Measurements from ENCODE around the gene PPP1R1B.
A peak's percentile ranks its signal among the peaks of the same experiment; 100 is the strongest.

Gene PPP1R1B

DNA sequence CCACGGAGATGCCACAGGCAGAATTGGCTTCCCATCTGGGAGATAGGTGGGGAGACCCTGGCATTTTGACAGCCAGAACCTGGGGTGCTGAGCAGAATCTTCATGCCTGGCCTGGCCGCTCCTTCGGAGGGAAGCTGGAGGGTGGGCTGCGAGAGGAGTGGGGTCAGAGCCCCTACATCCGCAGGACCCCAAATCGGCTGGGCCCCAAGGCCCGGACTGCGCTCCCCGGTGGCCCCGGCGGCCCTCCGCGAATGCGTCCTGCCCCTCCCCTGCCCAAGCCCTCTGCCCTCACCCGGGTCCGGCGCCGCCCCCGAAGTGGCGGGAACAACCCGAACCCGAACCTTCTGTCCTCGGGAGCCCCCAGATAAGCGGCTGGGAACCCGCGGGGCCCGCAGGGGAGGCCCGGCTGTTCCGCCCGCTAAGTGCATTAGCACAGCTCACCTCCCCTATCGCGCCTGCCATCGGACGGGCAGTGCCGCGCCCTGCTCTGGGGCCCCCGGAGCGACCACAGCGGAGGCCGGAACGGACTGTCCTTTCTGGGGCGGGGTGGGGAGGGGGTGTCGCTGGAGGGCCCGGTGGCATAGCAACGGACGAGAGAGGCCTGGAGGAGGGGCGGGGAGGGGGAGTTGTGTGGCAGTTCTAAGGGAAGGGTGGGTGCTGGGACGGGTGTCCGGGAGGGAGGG lies 40.7 kb downstream of the PPP1R1B start:
- DNase-seq (ENCODE audit: low read depth in 2 of 2): no peak

DNA sequence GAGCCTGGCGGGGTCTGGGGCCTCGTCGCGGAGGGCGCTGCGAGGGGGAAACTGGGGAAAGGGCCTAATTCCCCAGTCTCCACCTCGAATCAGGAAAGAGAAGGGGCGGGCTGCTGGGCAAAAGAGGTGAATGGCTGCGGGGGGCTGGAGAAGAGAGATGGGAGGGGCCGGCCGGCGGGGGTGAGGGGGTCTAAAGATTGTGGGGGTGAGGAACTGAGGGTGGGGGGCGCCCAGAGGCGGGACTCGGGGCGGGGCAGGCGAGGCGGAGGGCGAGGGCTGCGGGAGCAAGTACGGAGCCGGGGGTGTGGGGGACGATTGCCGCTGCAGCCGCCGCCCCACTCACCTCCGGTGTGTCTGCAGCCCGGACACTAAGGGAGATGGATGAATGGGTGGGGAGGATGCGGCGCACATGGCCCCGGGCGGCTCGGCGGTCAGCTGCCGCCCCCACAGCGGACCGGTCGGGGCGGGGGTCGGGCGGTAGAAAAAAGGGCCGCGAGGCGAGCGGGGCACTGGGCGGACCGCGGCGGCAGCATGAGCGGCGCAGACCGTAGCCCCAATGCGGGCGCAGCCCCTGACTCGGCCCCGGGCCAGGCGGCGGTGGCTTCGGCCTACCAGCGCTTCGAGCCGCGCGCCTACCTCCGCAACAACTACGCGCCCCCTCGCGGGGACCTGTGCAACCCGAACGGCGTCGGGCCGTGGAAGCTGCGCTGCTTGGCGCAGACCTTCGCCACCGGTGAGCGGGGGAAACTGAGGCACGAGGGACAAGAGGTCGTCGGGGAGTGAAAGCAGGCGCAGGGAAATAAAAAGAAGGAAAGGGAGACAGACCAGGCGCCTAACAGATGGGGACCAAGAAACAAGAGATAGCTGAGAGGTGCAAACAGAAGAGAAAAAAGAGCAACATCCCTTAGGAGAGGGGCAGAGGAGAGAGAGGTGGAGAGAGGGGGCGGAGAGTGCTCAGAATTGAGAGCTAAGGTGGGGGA lies 41.5 kb downstream of the PPP1R1B start, which contains the start of gene PNMT:
TSS of gene PNMT (plus strand) at position 509 of the 980 bp plus-strand sequence. CDS start at position 532, 23 bp downstream.
- DNase-seq (ENCODE audit: low read depth in 2 of 2): peak in 1 of 2 donors; percentile 40

DNA sequence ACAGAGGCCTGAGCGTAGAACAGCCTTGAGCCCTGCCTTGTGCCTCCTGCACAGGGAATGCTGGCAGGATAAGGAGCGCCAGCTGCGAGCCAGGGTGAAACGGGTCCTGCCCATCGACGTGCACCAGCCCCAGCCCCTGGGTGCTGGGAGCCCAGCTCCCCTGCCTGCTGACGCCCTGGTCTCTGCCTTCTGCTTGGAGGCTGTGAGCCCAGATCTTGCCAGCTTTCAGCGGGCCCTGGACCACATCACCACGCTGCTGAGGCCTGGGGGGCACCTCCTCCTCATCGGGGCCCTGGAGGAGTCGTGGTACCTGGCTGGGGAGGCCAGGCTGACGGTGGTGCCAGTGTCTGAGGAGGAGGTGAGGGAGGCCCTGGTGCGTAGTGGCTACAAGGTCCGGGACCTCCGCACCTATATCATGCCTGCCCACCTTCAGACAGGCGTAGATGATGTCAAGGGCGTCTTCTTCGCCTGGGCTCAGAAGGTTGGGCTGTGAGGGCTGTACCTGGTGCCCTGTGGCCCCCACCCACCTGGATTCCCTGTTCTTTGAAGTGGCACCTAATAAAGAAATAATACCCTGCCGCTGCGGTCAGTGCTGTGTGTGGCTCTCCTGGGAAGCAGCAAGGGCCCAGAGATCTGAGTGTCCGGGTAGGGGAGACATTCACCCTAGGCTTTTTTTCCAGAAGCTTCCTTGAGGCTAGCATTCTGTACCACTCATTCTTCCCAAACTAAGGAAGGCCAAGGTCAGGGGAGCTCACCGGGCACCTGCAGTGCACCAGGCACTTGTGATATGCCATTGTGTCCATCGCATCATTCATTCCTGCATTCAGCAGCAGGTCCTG lies 43.4 kb downstream of the PPP1R1B start:
- DNase-seq (ENCODE audit: low read depth in 2 of 2): no peak

DNA sequence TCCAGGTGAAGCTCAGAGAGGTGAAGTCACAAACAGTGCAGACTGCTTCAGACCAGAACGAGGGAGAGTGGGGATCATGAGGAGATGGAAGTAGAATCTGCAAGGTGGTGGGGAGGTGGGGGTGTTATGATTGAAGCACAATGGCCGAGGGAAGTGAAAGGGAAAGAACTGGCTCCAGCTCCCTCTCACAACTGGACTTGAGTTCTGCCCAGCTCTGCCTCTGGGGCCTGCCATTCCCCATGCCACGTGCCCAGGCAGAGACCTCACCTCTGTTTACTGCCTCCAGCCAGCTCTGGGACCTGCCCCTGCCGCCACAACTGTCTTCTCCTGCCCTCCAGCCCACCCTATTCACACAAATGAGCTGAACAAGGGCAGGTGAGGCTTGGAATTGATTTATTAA lies 44.0 kb downstream of the PPP1R1B start:
- no peak for DNase-seq (ENCODE audit: low read depth in 2 of 2)

DNA sequence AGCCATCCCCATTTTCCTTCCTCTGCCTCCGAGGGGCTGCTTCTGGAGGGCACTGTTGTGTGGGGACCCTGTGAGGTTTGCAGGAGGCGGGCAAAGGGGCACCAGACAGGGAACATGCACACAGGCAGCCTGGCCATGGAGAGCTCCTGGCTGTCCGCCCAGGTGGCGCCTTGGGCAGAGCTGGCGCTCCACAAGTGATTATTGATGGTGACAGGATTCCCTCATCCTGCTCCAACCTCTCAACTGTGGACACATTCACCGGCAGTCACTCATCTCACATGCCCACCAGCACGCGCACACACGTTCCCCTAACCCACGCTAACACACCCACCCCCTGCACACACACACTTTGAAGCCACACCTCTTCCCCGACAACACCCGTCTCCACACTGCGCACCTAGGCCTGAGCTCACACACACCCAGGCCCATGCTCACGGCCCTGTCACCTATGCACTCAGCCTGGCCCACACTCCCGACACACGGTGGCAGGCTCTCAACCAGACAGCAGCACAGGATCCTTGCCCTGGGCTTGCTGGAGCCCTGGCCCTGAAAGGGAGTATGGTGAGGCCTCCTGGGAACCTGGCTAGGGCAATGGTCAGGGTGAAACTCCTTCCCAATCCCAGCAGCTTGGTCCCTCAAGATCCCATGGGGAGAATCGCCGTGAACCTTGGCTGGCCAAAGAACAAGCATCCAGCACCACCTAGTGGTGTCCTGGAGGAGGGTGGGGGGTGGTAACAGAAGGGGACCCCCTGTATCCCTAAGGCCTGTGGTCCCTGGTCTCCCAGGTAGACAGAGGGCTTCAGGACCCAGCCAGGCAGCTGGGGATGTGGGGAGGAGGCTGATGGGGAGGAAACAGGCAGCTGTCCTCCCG lies 45.1 kb downstream of the PPP1R1B start:
- no peak for DNase-seq (ENCODE audit: low read depth in 2 of 2)

DNA sequence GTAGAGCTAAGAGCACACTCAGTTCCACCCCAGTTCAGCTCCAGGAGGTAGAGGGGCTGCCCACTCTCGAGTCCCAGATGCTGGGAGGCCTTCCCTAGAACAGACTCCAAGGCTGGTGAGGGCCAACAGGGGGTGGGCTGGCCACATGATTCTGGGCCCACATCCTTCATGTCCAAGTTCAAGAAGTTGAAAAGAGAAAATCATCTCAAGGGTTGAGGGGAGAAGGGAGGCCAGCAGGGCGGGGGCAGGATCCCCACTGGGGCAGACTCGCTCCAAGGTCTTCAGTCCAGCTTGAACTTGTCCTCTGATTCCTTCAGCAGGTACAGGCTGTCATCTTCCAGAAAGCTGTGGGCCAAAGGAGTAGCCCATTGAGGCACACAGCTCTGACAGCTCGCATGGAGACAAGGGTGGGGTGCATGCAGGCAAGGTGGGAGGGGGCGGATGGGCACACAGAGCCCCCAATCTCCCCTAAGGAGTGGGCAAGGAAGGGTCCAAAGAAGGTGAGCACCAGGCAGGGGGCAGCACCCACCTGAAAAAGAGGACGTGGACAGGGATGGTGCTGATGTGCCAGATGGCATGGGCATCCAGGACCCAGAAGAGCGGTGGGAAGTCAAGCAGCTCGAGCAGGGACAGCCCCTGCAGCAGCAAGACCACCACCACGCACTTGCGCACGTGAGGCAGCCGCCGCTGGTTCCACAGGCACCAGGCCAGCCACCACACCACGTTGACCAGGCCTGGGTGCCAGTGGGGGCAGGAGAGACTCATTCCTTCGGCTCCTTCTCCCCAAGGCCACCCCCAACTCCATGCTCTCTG lies 46.0 kb downstream of the PPP1R1B start:
- no peak for DNase-seq (ENCODE audit: low read depth in 2 of 2)

DNA sequence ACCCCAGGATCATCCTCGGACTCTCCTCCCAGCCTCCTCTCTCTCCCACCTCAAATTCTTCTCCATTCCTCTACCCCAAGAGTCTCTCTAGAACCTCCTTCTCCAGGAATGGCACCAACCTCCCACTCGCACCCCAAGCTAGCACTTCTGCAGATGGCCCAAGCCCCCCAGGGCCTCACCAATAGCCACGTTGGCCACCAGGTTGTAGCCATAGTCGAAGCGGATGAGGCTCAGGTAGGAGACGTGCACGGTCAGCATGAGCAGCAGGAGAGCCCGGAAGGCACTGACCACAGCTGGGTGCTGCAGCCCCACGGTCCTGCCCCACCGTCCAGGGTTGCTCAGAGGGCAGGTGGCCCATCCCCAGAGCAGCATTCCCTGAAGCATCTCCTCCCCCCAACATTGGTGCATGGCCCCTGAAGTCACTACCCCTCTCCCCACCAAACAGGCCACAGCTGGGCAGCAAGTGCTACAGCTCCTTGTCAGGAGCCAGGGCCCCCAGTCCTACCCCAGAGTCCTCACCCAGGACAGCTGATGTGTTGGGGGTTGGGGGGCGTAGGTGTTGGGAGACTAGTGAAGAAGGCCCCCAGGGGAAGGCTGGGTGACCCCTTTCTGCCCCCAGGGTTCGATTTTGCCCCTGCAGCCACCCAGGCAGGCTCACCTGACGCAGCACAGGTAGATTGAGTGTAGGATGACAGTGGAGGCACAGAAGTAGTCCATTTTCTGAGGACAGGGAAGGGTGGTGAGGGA lies 46.8 kb downstream of the PPP1R1B start:
- DNase-seq (ENCODE audit: low read depth in 2 of 2): no peak

DNA sequence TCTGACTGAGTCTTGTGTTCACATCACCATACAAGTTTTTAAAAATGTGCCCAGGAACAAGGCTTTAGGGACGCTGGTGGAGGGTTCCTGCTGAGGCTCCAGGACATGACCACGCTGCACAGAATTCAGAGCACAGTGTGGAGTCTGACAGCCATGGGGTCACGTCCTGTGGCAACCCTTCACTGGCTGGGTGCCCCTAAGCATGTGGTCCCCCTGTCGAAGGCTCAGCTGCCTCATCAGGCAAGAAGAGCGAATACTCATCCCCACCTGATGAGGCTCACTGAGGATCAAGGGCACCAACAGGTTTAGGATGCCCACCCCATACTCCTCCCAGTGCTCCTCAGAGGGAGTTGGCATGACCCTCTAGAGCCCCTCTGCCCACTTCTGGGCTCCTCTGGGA lies 47.4 kb downstream of the PPP1R1B start:
- DNase-seq (ENCODE audit: low read depth in 2 of 2): no peak

DNA sequence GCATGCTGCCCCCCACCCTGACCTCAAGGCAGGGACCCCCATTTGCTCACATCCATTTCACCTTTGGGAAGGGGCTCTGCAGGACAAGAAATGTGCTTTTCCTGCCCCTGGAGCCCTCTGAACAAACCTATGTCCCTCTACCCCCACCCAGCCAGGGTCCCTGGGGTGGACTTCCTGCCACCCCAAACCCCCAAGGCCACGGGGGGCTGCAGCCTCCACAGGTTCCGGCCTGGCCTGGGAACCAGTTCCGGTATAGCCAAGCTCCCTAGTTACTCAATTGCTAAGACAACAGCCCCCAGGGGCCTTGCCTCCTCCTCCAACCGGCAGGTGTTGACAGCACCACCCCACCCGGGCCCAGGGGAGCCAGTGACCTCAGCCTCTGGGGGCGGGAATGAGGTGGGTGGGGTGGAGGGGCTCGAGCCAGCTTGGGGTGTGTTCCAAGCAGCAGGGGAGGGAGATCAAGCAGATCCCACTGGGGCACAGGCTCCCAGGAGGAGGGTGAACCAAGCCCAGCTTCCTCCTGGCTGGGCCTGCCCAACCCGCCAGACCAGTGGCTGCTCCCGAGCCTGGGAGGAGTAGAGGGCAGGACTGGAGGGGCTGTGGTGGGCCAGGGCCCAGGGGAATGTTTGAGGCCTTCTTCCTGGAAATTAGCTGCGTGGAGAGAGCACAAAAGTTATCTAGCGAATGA lies 48.1 kb downstream of the PPP1R1B start:
- no peak for DNase-seq (ENCODE audit: low read depth in 2 of 2)

DNA sequence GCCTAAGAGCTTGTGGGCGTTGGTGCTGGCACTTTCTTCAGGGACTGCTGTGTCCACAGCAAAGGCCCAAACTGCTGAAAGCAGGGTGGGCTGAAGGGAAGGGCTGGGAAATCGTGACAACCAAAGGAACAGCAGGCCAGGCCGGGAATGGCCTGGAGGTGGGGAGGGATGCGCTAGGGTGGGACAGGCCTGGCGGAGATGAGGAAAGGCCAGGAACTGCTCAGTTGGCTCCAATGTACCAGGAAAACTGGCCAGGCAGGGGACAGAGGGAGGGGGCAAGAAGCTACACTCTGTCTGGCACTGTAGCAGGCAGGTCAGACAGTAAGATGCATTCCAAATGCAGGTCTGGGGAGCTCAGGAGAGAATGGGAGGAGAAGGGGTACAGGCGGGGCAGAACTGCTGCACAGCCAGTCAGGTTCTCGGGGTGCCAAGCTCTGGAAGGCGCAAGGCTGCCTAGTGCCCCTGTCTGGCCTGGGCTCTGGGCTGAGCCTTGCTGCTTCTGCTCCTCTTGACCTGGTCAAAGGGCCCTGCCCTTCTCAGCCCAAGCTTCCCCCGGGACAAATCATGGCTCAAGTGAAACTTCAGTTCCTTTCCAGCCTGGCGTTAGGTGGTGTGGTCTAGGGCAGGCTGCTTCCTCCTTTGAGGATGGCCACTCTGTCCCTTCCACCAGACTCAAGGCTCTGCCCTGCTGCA lies 48.8 kb downstream of the PPP1R1B start:
- DNase-seq (ENCODE audit: low read depth in 2 of 2): no peak

DNA sequence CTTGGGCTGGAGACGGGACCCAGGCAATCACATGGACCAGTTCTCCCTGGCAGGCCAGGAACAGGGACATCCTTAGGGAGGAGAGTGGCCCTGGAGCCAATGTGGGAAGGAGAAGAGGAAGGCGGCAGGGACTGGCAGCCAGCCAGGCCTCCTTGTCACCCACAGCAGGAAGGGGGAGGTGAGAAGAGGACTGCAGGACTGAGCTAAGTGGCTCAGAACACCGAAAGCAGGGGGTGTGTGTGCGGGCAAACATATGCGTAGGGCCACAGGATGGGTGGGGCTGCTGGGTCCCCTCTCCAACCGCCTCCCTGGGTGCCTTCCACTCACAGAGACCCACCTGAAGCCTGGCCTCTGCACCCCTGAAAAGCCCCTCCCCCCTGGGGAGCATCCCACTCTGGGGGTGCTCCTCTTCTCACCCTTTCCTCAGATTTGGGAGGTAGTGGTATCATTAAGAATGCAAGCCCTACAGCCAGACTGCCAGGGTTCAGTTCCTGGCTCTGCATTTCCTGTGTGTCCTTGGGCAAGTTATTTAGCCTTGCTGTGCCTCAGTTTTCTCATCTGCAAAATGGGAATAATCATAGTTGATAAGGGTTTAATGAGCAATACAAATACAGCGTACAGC lies 49.6 kb downstream of the PPP1R1B start:
- DNase-seq (ENCODE audit: low read depth in 2 of 2): peak; percentile 19 to 33

DNA sequence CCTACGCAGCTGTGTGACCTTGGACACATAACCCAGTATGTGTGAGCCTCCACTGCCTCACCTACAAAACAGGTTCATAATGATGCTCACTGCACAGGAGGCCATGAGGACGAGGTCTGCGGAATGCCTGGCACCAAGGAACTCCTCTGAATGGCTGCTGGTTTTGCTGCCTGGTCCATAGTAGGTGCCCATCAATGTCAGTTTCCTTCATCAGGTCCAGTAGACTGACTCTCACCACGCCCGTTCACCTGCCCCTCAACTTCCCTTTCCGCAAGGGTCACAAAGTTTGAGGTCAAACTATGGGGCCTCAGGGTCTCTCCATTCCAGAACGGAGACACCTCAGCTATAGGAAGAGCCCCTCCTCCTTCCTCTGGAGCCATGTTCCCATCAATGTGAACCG lies 50.3 kb downstream of the PPP1R1B start:
- no peak for DNase-seq (ENCODE audit: low read depth in 2 of 2)

DNA sequence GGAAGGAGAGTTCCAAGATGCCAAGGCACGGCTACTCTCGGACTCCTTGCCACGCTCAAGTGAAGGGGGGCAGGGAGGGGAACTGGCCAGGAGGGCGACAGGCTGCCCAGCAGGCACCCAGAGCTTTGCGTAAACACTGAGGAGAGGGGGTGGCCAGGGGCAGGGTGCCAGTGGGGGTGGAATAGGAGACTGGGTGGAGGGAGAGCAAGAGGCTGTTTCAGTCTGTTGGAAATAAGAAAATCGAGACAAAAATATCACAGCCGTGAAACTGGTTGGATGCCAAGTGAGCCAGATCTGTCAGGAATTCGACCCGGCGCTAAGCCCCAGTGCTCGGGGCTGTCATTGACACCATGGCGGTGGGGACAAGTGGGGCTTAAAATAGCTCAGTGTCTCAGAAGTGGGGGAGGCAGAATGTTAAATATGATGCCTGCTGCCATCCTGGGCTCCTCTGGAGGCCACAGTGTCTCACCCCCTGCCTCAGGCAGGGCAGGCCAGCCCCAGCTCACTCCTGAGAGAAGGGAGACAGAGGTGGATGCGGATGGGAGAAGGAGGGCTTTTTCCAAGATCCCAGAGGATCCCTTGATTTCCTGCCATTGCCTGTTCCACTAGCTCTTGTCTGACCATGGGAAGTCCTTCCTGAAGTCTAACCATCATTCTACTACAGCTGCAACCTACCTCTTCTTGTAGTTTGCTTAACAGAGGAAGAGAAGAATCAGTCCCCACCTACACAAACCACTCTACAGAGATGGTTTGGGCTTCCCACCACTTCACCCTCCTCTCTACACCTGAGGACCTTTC lies 51.0 kb downstream of the PPP1R1B start:
- DNase-seq (ENCODE audit: low read depth in 2 of 2): no peak

DNA sequence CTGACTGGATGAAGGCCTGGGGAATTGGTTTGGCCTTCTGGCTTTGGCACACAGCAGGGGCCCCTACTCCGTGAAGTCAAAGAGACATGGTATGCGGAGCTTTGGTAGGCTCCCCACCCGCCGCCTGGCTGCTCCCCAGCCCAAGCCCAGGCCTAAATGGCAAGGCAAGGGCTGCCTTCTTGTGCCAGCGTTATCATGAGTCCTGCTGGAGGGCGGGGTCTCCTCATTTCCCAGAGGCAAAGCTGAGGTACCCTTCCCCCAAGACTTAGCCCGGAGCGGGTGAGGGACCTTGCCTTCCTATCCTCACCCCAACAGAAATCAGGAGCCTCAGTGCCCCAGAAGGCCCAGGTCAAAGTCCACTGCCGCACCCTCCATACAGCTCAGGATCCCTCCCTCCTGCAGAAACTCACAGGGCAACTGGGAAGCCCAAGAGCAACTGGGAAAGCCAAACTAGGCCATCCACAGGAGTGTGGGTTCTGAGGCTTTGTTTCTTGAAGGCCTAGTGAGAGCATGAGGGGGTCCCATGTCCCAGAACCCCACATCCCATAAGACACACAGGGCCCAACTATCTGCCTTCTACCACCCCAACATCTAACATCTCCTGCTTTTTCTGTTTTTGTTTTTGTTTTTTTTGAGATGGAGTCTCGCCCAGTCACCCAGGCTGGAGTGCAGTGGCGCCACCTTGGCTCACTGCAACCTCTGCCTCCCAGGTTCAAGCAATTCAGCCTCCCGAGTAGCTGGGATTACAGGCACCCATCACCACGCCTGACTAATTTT lies 51.8 kb downstream of the PPP1R1B start:
- DNase-seq (ENCODE audit: low read depth in 2 of 2): no peak

DNA sequence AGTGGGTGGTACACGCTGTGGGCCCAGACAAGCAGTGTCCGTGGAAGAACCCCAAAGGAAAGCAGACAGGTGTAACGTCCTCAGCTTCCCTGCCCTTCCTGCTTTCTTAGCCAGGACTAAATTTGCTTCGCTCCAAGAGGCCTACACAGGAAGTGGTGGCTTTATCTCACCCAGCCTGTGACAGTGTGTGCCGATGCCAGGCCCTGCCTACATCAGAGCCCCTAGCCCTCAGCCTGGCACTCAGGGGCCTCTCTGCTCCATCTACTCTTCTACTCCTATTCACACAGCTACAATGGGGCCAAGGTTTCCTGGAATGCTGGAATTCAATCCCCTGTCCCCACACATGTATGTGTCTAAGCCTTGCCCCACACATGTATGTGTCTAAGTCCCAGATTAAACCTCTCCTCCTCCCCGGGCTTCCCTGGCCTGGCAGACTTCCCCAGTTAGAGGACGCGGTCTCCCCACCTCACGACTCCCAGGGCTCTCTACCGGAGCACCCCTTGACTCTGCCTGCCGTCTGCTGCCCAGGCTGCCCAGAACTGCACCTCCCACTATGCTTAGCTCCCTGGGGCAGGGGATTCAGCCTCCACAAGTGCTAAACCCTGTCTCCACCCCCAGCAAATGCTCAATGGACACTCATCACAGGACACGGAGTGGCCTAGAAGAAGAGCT lies 52.9 kb downstream of the PPP1R1B start:
- DNase-seq (ENCODE audit: low read depth in 2 of 2): peak in 1 of 2 donors; percentile 18

All from stimulated activated CD8-positive, alpha-beta memory T cell treated with anti-CD3 and anti-CD28 coated beads, Interleukin-7, amount 100 ng/mL, for 4 hours (primary cell).